ENCODE results near the gene RNF180. TPM values are rescaled to one million over a fixed set of nuclear protein-coding genes. Genes with fewer than 3 reads are reported as not detected.

RNF180 gene
- total and polyA plus RNA-seq, 2 donors (not counting 3 experiments of a cell fraction or from before 2014, with no cell fraction given): 0.62 to 5.6 TPM

DNA sequence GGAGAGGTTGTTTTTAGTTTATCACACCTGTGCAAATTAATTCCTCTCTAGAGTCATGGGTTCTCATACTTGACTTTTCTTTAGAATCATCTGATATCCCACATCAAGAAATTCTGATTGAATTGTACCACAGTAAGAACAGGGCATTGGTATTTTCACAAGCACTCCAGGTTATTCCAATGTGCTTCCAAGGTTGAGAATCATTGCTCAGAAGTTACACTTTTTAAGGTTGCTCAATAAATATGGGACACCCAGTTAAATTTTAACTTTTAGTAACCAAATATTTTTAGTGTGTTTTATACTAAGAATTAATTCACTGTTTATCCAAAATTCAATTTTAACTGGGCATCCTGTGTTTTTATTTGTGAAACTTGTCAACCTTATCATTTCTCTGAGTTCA, 2.5 kb upstream of the RNF180 start:
- no peak for TF ChIP-seq POLR2AphosphoS5 (IDR thresholded peaks at IDR 0.05; ENCODE audit: insufficient read depth, low read depth, low read length)
- no peak for TF ChIP-seq EZH2 (IDR thresholded peaks at IDR 0.05; ENCODE audit: borderline replicate concordance, low read depth, low read length, severe bottlenecking)
- TF ChIP-seq, protein P1, sequence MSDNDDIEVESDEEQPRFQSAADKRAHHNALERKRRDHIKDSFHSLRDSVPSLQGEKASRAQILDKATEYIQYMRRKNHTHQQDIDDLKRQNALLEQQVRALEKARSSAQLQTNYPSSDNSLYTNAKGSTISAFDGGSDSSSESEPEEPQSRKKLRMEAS (IDR thresholded peaks at IDR 0.05; ENCODE audit: insufficient read depth, insufficient read length): no peak
- no peak overlapping the region for H3K9ac ChIP-seq (replicated peaks; ENCODE audit: extremely low read depth, insufficient read depth, low read length)
- no peaks in the 10 kb centered on the region for H3K36me3 ChIP-seq (ENCODE audit: control insufficient read depth in 2 of 2, extremely low read depth in 1 of 2, insufficient read depth in 2 of 2, low read length in 2 of 2)
- DNase-seq (ENCODE audit: low read depth, low spot score) (no peak), FAIRE-seq (no peak)
- H3K9me3 ChIP-seq (replicated peaks; ENCODE audit: control insufficient read depth, insufficient read depth, low read length): no peaks in the 10 kb centered on the region
- no peak overlapping the region for H2AFZ ChIP-seq (ENCODE audit: low read depth, low read length)
- intact Hi-C loops (cut with micrococcal nuclease): no loop called here
- H4K20me1 ChIP-seq (replicated peaks; ENCODE audit: control insufficient read depth, extremely low read depth, insufficient read depth, low read length): no peaks in the 10 kb centered on the region
- BruUV-seq (replicated peaks): no TSS peak
- H3K4me1 ChIP-seq (ENCODE audit: control insufficient read depth, extremely low read depth, insufficient read depth, low read length): peaks cover 6% of the 10 kb centered on the region
- dilution Hi-C loops (cut with MboI; ENCODE audit: extremely low pct_ligation_motif_present, low sequenced_read_pairs): no loop called here
- ChIA-PET CTCF (no interaction called here), POLR2A (no interaction called here)
- H3K27me3 ChIP-seq (ENCODE audit: control insufficient read depth in 2 of 2, insufficient read depth in 2 of 2, low read length in 2 of 2): peaks cover 13 to 18% of the 10 kb centered on the region in 2 experiments
- no peak overlapping the region for H3K4me3 ChIP-seq (replicated peaks in 1 of 3; ENCODE audit: insufficient read depth in 1 of 3, low read depth in 1 of 3, low read length in 3 of 3)
- H3K9me1 ChIP-seq (replicated peaks; ENCODE audit: control insufficient read depth, extremely low read depth, insufficient read depth, low read length): no peaks in the 10 kb centered on the region
- no peaks in the 10 kb centered on the region for H3K79me2 ChIP-seq (ENCODE audit: control insufficient read depth, insufficient read depth, low read length)
- no peak overlapping the region for H3K27ac ChIP-seq (ENCODE audit: insufficient read depth, low read depth, low read length)
- no peak overlapping the region for H3K4me2 ChIP-seq (ENCODE audit: insufficient read depth, low read length)

DNA sequence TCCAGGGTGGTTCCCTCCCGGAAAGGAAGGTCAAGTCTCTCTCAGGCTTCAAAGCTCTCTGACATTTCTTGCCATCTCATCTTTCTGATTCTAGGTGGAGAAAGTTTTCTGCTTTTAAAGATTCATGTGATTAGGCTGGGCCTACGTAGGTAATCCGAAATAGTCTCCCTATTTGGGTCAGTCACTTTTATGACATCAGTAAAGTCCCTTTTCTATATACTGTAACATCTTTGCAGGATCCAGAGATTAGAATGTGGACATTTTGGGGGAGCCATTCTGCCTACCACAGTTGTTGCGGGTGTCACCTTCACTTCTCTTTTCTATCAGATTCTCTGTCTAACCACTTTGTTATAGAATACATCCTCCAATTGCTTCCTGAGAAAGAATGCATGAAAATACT, 1.9 kb upstream of the RNF180 start:
- intact Hi-C loops (cut with micrococcal nuclease) (no loop called here), dilution Hi-C loops (cut with MboI; ENCODE audit: extremely low pct_ligation_motif_present, low sequenced_read_pairs) (no loop called here)
- Histone ChIP-seq H3K27ac (ENCODE audit: insufficient read depth, low read depth, low read length) (no peak overlapping the region), H3K27me3 (ENCODE audit: control insufficient read depth in 2 of 2, insufficient read depth in 2 of 2, low read length in 2 of 2) (peaks cover 13 to 18% of the 10 kb centered on the region in 2 experiments), H2AFZ (ENCODE audit: low read depth, low read length) (no peak overlapping the region), H4K20me1 (replicated peaks; ENCODE audit: control insufficient read depth, extremely low read depth, insufficient read depth, low read length) (no peaks in the 10 kb centered on the region), H3K4me1 (ENCODE audit: control insufficient read depth, extremely low read depth, insufficient read depth, low read length) (peaks cover 6% of the 10 kb centered on the region), H3K36me3 (ENCODE audit: control insufficient read depth in 2 of 2, extremely low read depth in 1 of 2, insufficient read depth in 2 of 2, low read length in 2 of 2) (no peaks in the 10 kb centered on the region), H3K79me2 (ENCODE audit: control insufficient read depth, insufficient read depth, low read length) (no peaks in the 10 kb centered on the region), H3K9me3 (replicated peaks; ENCODE audit: control insufficient read depth, insufficient read depth, low read length) (no peaks in the 10 kb centered on the region), H3K9me1 (replicated peaks; ENCODE audit: control insufficient read depth, extremely low read depth, insufficient read depth, low read length) (no peaks in the 10 kb centered on the region), H3K4me2 (ENCODE audit: insufficient read depth, low read length) (no peak overlapping the region), H3K4me3 (replicated peaks in 1 of 3; ENCODE audit: insufficient read depth in 1 of 3, low read depth in 1 of 3, low read length in 3 of 3) (no peak overlapping the region), H3K9ac (replicated peaks; ENCODE audit: extremely low read depth, insufficient read depth, low read length) (no peak overlapping the region)
- no peak for FAIRE-seq
- BruUV-seq (replicated peaks): no TSS peak
- POLR2A ChIA-PET: no interaction called here
- DNase-seq (ENCODE audit: low read depth, low spot score): no peak
- TF ChIP-seq POLR2A (IDR thresholded peaks at IDR 0.05; ENCODE audit: low read depth, low read length): no peak
- TF ChIP-seq, protein P1 (IDR thresholded peaks at IDR 0.05; ENCODE audit: insufficient read depth, insufficient read length): no peak
- no peak for TF ChIP-seq GATA2 (IDR thresholded peaks at IDR 0.05; ENCODE audit: insufficient read depth, insufficient read length, low read depth, low read length)
- TF ChIP-seq FOS (IDR thresholded peaks at IDR 0.05; ENCODE audit: borderline replicate concordance, insufficient read depth, low read length): no peak
- TF ChIP-seq EZH2 (IDR thresholded peaks at IDR 0.05; ENCODE audit: borderline replicate concordance, low read depth, low read length, severe bottlenecking): no peak
- TF ChIP-seq, protein P2, sequence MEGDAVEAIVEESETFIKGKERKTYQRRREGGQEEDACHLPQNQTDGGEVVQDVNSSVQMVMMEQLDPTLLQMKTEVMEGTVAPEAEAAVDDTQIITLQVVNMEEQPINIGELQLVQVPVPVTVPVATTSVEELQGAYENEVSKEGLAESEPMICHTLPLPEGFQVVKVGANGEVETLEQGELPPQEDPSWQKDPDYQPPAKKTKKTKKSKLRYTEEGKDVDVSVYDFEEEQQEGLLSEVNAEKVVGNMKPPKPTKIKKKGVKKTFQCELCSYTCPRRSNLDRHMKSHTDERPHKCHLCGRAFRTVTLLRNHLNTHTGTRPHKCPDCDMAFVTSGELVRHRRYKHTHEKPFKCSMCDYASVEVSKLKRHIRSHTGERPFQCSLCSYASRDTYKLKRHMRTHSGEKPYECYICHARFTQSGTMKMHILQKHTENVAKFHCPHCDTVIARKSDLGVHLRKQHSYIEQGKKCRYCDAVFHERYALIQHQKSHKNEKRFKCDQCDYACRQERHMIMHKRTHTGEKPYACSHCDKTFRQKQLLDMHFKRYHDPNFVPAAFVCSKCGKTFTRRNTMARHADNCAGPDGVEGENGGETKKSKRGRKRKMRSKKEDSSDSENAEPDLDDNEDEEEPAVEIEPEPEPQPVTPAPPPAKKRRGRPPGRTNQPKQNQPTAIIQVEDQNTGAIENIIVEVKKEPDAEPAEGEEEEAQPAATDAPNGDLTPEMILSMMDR (IDR thresholded peaks at IDR 0.05; ENCODE audit: extremely low read depth in 1 of 2, insufficient read depth in 1 of 2, low read depth in 1 of 2, low read length in 2 of 2): no peak
- TF ChIP-seq MYC (IDR thresholded peaks at IDR 0.05; ENCODE audit: low read depth, low read length): no peak
- TF ChIP-seq JUN (IDR thresholded peaks at IDR 0.05; ENCODE audit: borderline replicate concordance, insufficient read depth, insufficient read length, low read depth): no peak
- no peak for TF ChIP-seq POLR2AphosphoS5 (IDR thresholded peaks at IDR 0.05; ENCODE audit: insufficient read depth, low read depth, low read length)
- CTCF ChIA-PET: no interaction called here

Measured in endothelial cell of umbilical vein (primary cell).